ENCODE data around the gene PIKFYVE. TPM values are rescaled to one million over a fixed set of nuclear protein-coding genes. Genes with fewer than 3 reads are reported as not detected.

PIKFYVE gene
- total RNA-seq, 1 experiment from 2014 or later = 32.1 TPM

GRCh38 chr2:208300847-208301618, 35.0 kb downstream of the PIKFYVE start:
- intact Hi-C loops (cut with micrococcal nuclease; ENCODE audit: unreplicated experiment) = no loop called here
- no peaks in the 10 kb centered on the region for H3K27me3 ChIP-seq (replicated peaks; ENCODE audit: insufficient read depth, low read depth, low read length, poor library complexity)
- no peak for DNase-seq (ENCODE audit: low spot score)
- H3K36me3 ChIP-seq (ENCODE audit: insufficient read depth, low read length, poor library complexity, severe bottlenecking) = peaks cover 56% of the 10 kb centered on the region
- no TSS peak for BruUV-seq (replicated peaks)
- TF ChIP-seq, protein P1, sequence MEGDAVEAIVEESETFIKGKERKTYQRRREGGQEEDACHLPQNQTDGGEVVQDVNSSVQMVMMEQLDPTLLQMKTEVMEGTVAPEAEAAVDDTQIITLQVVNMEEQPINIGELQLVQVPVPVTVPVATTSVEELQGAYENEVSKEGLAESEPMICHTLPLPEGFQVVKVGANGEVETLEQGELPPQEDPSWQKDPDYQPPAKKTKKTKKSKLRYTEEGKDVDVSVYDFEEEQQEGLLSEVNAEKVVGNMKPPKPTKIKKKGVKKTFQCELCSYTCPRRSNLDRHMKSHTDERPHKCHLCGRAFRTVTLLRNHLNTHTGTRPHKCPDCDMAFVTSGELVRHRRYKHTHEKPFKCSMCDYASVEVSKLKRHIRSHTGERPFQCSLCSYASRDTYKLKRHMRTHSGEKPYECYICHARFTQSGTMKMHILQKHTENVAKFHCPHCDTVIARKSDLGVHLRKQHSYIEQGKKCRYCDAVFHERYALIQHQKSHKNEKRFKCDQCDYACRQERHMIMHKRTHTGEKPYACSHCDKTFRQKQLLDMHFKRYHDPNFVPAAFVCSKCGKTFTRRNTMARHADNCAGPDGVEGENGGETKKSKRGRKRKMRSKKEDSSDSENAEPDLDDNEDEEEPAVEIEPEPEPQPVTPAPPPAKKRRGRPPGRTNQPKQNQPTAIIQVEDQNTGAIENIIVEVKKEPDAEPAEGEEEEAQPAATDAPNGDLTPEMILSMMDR (conservative IDR thresholded peaks at IDR 0.05; ENCODE audit: low read depth, low read length) = no peak
- TF ChIP-seq EZH2 (IDR thresholded peaks at IDR 0.05; ENCODE audit: borderline replicate concordance, low read depth, low read length, poor library complexity, severe bottlenecking) = no peak
- no peaks in the 10 kb centered on the region for H3K4me1 ChIP-seq (ENCODE audit: insufficient read depth, low read length, poor library complexity, severe bottlenecking)
- no peaks in the 10 kb centered on the region for H3K9me3 ChIP-seq (ENCODE audit: low read depth, low read length, poor library complexity, severe bottlenecking)
- ChIA-PET CTCF (interaction anchor here (0.6 kb wide), 1 partner anchor 35 kb away, joined by 4 read pairs; the partner anchor contains the start of gene PIKFYVE), POLR2A (ENCODE audit: low non-redundant PET) (no interaction called here)
- H3K27ac ChIP-seq (ENCODE audit: low read depth, low read length, poor library complexity, severe bottlenecking) = no peak overlapping the region
- no peak overlapping the region for H3K4me3 ChIP-seq (ENCODE audit: low read depth, low read length, poor library complexity, severe bottlenecking)

DNA sequence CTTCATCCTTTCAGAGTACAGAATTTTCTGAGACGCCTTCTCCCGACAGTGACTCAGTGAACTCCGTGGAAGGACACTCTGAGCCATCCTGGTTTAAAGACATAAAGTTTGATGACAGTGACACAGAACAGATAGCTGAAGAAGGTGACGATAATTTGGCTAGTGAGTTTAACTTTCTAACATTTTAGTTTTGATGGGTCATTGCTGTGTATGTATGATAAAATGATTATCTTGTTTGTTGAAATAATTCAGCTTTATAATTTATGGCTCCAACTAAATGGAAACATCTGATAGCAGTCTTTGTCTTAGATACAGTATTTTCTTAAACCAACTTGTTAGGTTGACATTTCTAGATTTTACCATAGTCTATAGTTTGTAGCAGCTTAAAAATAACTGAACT, 38.1 kb downstream of the PIKFYVE start:
- intact Hi-C loops (cut with micrococcal nuclease; ENCODE audit: unreplicated experiment) = no loop called here
- no TSS peak for BruUV-seq (replicated peaks)
- Histone ChIP-seq H3K36me3 (ENCODE audit: insufficient read depth, low read length, poor library complexity, severe bottlenecking) (peaks cover 50% of the 10 kb centered on the region), H3K9me3 (ENCODE audit: low read depth, low read length, poor library complexity, severe bottlenecking) (no peaks in the 10 kb centered on the region), H3K27me3 (replicated peaks; ENCODE audit: insufficient read depth, low read depth, low read length, poor library complexity) (no peaks in the 10 kb centered on the region), H3K27ac (ENCODE audit: low read depth, low read length, poor library complexity, severe bottlenecking) (no peak overlapping the region), H3K4me1 (ENCODE audit: insufficient read depth, low read length, poor library complexity, severe bottlenecking) (no peaks in the 10 kb centered on the region), H3K4me3 (ENCODE audit: low read depth, low read length, poor library complexity, severe bottlenecking) (no peak overlapping the region)
- no peak for DNase-seq (ENCODE audit: low spot score)
- POLR2A ChIA-PET (ENCODE audit: low non-redundant PET) = no interaction called here
- CTCF ChIA-PET = no interaction called here
- TF ChIP-seq, protein P1 (conservative IDR thresholded peaks at IDR 0.05; ENCODE audit: low read depth, low read length) = no peak
- no peak for TF ChIP-seq EZH2 (IDR thresholded peaks at IDR 0.05; ENCODE audit: borderline replicate concordance, low read depth, low read length, poor library complexity, severe bottlenecking)

GRCh38 chr2:208304695-208305094, 38.6 kb downstream of the PIKFYVE start:
- intact Hi-C loops (cut with micrococcal nuclease; ENCODE audit: unreplicated experiment) = no loop called here
- H3K4me3 ChIP-seq (ENCODE audit: low read depth, low read length, poor library complexity, severe bottlenecking) = no peak overlapping the region
- no peaks in the 10 kb centered on the region for H3K9me3 ChIP-seq (ENCODE audit: low read depth, low read length, poor library complexity, severe bottlenecking)
- H3K27me3 ChIP-seq (replicated peaks; ENCODE audit: insufficient read depth, low read depth, low read length, poor library complexity) = no peaks in the 10 kb centered on the region
- ChIA-PET POLR2A (ENCODE audit: low non-redundant PET) (interaction anchor here (0.5 kb wide), 1 partner anchor 584 kb away, joined by 3 read pairs; no protein-coding TSS in a partner anchor), CTCF (no interaction called here)
- no peak overlapping the region for H3K27ac ChIP-seq (ENCODE audit: low read depth, low read length, poor library complexity, severe bottlenecking)
- H3K36me3 ChIP-seq (ENCODE audit: insufficient read depth, low read length, poor library complexity, severe bottlenecking) = peaks cover 47% of the 10 kb centered on the region
- no TSS peak for BruUV-seq (replicated peaks)
- DNase-seq (ENCODE audit: low spot score) = no peak
- H3K4me1 ChIP-seq (ENCODE audit: insufficient read depth, low read length, poor library complexity, severe bottlenecking) = no peaks in the 10 kb centered on the region
- TF ChIP-seq EZH2 (IDR thresholded peaks at IDR 0.05; ENCODE audit: borderline replicate concordance, low read depth, low read length, poor library complexity, severe bottlenecking) = no peak
- TF ChIP-seq, protein P1 (conservative IDR thresholded peaks at IDR 0.05; ENCODE audit: low read depth, low read length) = no peak

Measured in A673 (cell line).